GM18498 (cell line): ENCODE results near the gene MAN1B1.
"Not testable (repeated sequence)": the region's sequence is repeated elsewhere in the genome, so short reads cannot be mapped to it uniquely, and the experiment has no call there.

Experiments
- ATAC-seq: cut with Tn5 transposase; IDR thresholded peaks from one replicate; pipeline ENCODE4 v1.9.1; 2021; ENCODE audit warnings: mild to moderate bottlenecking, moderate library complexity; ENCODE audit not compliant: unreplicated experiment

The MAN1B1 gene

DNA sequence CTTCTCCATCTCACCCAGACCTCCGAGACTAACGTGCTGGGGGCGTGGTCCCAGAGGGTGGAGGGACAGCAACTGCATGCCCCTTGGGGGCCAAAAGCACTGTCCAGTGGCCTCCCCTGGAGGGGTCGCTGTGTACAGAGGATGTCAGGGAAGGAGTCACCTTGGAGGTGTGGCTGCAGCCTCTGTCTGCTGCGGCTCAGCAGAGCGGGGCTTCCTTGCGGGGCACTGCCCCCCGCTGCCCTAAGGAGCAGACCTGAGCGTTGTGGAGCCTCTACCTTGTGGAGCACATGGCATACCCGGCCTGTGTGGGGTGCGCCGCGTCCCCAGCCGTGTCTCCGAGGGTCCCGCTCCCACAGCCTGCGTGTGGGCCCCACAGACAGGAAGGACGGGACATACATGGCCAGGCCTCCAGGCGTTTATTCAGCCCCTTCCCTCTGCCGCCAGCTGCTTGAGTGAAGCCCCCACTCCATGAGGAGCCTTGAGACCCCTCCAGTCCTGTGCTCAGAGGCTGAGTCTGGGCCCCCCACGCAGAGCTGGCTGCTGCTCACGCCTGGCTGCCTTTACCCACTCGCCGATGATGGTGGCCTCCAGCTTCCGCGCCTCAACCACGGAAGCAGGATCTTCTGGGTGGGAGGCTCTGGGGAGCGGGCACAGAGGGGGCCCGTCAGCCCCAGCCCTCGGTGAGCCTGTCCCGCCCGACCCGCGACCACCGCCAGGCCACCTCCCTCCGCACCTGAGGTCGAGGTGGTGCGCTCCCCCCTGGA, 23.5 kb downstream of the MAN1B1 start:
- ATAC-seq: no peak

DNA sequence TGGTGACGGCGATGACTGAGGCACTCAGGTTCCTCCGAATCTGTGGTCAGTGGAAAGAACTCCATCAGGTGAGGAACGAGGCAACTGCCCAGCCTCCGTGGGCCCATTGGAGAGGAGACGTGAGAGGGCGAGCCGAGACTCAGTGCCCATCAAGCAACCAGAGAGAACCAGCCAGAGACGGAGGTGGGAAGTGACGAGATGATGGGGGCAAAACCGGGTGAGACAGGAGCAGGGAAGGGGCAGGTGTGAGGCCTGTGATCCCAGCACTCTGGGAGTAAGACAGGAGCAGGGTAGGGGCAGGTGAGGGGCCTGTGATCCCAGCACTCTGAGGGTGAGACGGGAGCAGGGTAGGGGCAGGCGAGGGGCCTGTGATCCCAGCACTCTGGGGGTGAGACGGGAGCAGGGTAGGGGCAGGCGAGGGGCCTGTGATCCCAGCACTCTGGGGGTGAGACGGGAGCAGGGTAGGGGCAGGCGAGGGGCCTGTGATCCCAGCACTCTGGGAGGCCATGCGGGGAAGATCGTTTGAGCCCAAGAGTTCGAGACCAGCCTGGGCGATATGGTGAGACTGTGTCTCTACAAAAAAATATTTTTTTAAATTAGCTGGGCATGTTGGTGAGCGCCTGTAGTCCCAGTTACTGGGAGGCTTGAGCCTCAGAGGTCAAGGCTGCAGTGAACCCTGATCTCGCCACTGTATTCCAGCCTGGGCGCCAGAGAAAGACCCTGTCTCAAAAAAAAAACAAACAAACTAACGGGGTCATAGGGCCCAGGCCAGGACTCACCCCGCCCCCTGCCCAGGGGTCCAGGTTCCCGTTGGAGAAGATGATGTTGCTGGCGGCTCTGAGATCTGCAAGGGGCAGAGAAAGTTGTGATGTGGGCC, 24.4 kb downstream of the MAN1B1 start:
- no peak for ATAC-seq

DNA sequence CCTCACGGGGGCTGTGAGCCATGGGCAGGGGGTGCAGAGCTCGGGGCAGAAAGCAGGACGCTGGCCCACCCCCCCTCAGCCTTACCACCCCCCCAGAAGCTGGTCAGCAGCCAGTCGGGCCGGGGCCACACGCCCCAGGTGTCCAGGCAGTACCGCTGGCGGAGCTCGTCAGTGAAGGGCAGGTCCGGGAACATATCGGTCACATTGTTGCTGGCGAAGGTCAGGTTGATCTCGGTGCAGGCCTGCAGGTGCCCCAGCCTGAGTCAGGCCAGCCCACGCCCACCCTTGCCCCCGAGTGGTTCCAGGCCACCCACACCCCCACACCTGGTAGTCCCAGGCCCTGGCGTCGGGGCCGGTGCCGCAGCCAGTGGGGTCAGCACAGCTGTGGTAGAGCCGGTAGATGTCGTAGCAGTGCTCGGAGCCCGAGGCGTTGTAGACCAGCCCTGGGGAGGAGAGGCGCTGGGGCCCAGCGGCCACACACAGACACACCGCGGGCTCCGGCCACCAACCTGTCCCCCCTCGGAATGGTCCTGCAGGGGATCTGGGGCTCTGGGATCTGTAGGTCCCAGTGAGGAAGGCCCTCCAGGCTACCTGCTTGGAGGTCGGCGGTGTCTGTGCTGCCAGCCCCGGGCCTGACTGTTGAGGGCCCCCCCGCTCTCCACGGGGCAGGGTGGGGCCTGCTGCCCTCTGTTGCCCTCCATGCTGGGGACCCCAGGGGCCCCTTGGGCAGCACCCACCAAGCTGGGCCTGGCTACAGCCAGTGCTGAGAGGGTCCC, 25.2 kb downstream of the MAN1B1 start:
- no peak for ATAC-seq

DNA sequence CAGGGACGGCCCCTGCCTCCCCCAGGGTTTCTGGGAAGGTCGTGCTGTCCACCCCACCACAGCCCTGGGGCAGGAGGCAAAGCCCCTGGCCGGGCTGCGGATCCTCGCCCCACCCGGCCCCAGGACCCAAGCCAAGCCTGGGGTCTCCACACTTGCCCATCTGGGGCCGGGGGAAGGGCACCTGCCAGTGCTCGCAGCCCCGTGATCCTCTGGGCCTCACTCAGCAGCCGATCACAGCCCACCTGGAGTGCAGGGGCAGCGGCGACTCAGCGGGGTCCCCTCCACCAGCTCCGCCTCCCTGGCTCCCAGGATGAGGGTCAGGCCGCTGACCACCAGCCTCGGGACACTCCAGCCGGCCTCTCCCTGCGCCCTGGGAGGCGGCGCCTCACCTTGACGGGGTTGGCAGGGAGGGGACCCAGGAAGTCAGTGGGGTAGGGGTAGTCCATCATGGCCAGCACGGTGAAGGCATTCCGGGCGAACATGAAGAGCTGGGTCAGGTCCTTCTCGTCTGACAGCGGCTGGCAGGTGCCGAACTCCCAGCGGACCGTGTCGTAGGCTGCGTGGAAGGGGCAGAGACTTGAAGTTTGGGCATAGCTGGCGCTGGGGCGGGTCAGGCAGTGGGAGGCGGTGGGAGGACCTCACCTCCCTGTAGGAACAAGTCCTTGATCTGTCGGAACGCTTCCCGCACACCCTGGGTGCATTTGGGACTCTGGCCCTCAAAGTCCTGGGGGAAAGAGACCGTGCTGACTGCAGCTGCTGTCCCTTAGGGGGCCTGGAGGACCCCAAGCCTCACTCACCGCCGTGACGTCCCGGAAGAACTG, 26.0 kb downstream of the MAN1B1 start:
- no peak for ATAC-seq

DNA sequence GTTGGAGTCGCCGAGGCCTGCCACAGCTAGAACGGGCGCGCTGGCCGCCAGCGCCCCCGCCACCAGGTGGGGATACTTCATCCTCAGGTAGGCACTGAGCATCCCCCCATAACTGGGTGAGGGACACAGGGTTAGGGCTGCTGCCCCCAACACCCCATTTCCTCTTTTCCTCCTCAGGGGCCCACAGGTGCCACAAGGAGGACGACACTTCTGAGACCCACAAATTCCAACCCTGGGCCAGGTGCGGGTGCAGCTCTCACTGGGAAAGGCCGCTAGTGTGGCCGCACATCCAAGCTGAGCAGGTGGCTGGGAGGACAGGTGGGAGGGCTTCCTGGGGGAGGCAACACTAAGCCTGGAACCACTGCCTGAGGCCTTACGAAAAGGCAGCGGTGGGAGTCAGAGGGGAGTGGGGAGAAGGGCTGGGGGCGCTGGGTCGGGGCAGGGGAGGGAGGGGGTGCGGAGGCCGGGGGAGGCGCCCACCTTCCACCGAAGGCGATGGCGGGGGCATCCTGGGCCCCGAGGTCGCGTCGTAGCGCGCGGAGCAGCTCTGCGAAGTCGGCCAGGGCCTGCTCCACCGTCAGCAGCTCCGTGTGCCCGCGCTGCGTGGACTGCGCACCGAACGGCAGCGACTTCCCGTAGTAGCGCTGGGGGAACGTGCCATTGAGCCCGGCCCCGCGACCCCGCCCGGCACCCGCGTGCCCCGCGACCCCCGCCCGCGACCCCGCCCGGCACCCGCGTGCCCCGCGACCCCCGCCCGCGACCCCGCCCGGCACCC, 26.8 kb downstream of the MAN1B1 start:
- no peak for ATAC-seq

DNA sequence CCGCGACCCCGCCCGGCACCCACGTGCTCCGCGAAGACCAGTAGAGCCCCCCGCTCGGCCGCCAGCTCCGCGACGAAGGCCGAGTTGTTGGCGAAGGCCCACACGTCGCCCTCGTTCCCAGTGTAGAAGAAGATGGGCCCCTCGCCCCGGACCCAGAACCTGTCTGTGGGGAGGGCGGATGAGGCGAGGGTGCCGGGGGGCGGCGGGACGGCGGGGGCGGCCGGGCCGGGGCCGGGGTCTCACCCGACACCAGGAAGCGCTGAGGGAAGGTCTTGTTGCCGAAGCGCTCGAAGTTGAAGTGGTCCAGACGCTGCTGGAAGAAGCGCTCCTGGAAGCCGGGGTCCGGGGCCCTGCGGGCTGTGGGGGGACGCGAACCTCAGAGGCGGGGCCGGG, 27.4 kb downstream of the MAN1B1 start:
- ATAC-seq: no peak

DNA sequence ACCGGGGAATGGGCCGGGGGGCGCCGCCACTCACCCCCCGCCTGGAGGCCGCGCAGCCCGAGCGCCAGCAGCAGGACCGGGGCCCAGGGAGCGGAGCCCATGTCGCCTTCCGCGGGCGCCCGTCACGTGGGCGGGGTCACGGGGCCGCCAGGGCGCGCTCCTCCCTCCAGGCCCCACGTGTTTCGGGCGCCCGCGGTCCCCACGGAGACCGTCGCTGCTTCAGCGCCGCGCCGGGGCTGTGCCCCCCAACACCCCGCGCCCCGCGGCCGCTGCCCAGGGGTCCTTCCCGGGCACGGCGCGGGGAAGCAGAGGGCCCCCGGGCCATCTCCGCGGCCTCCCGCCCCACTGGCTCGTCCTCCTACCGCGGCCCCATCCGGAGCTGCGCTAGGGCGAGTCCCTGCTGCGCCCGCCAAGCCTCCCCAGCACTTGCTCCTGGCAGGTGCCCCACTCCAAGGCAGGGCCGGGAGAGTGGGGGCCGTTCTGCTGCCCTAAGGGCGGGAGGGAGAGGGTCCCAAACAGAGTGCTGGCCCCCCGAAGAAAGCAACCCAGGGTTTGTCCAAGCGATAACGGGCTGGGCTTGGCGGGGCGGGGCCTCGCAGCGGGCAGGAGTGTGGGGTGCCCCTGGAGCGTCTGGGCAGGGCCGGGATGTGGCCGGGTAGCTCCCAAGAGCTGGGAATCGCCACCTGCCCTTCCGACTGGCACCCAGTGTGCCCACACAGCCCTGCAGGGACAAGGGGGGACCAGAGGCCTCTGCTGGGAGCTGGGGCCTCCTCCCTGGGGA, 28.0 kb downstream of the MAN1B1 start, which contains the start of gene DPP7:
Gene DPP7 (minus strand): TSS at position 121 of the 781 bp plus-strand sequence. CDS start 20 bp downstream, at position 101.
- ATAC-seq: peak; percentile 80

DNA sequence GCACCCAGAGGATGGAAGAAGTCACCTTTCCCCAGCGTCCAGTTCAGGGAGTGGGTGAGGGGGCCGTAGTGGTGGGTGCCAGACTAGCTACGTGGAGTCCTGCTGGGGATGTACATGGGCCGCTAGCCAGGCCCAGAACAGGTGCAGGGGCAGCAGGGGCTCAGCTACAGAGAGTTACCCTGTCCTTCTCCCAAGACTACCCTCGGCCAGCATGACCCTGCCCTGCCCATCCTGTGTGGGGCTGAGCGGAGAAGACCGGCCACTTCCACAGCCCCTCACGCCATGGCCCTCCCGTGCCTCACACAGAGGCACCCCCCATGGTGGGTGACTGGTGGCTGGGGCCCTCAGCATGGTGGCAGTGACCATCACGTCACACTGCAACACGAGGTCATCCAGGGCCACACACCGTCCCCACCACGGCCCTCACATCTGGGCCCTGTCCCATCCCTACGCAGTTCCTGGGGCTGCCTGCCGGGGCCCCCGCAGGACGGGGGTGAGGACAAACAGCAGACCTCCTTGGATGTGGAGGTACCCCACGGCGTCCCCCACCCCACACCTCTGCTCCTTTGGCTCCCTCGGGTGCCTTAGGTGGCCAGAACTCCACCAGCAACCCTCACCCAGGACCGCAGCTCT, 28.7 kb downstream of the MAN1B1 start:
- no peak for ATAC-seq

DNA sequence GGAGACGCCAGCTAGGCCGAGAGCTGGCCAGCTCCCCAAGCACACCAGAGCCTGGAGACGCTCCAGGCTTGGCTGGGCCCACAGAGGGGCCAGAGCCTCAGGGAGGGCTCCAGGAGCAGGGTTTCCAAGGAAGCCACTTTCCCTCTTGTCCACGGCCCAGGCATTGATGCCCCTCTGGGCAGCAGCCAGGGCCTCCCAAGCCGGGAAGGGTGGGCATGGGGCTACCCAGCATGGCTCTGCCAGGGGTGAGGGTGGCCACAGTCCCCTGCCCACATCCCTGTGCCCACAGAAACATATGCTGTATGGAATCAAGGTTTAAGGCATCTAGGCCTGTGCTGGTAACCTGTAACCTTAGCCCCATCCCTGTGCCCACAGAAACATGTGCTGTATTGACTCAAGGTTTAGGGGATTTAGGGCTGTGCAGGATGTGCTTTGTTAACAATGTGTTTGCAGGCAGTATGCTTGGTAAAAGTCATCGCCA, 29.3 kb downstream of the MAN1B1 start:
- no peak for ATAC-seq

DNA sequence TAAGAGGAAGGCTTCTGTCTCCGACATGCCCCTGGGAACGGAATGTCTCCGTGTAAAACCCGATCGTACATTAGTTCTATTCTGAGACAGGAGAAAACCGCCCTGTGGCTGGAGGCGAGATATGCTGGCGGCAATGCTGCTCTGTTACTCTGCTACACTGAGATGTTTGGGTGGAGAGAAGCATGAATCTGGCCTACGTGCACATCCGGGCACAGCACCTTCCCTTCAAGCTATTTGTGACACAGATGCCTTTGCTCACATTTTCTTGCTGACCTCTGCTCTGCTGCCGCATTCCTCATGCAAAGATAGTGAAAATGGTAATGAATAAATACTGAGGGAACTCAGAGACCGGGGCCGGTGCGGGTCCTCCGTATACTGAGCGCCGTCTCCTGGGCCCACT, 29.9 kb downstream of the MAN1B1 start:
- ATAC-seq: no peak

DNA sequence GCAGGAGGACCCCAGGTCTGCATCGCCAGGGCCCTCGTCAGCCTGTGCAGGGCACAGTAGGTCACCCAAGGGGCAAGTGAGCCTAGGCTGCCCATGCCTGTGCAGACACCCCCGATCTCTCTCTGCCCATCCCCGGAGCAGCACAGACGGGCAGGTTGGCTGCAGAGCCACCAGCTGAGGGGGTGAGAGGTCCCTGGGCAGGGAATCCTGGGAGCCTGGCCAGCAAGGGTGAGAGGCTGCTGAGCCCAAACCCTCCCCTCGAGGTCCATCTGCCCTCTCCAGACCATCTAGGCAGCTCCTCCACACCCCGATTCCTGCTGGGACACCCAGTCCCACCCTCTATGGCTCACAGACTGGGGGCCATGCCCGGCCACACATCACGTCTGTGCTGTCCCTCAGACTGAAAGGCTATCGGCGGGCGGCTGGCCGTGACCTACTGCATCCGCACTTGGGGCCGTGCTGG, 30.5 kb downstream of the MAN1B1 start:
- no peak for ATAC-seq

DNA sequence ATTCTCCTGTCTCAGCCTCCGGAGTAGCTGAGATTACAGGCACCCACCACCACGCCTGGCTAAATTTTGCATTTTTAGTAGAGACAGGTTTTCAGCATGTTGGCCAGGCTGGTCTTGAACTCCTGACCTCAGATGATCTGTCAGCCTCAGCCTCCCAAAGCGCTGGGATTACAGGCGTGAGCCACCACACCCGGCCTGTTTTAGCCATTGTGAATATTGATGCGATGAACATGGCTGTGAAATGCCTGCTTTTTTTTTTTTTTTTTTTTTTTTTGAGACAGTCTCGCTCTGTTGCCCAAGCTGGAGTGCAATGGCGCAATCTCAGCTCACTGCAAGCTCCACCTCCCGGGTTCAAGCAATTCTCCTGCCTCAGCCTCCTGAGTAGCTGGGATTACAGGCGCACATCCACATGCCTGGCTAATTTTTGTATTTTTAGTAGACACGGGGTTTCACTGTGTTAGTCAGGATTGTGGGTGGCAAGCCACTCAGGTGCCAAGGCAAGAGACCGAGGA, 31.4 kb downstream of the MAN1B1 start:
- ATAC-seq: not testable (repeated sequence)

DNA sequence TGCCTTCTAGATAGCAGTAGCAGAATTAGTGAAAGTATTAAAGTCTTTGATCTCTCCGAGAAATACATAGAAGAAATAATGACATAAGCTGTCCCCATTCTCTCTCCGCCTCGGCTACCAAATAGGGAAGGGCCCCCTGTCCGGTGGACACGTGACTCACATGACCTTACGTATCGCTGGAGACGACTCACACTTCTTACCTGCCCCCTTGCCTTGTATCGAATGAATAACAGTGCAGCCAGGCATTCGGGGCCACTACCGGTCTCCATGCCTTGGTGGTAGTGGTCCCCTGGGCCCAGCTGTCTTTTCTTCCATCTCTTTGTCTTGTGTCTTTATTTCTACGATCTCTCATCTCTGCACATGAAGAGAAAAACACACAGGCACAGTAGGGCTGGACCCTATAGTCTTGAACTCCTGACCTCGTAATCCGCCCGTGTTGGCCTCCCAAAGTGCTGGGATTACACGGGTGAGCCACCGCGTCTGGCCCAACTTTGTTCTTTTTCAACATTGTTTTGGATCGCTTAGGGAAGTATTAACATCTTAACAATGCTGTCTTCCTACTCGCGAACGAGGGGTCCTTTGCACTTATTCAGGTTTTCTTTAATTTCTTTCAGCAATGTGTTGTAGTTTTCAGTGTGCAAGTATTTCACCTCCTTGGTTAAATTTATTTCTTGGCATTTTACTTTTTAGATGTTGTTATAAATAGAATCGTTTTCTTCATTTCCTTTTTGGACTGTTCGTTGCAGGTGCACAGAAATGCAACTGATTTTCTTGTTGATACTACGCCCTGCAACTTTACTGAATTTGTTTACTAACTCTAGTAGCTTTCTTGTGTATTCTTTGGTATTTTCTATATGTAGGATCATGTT, 35.4 kb downstream of the MAN1B1 start:
- not testable (repeated sequence) for ATAC-seq

DNA sequence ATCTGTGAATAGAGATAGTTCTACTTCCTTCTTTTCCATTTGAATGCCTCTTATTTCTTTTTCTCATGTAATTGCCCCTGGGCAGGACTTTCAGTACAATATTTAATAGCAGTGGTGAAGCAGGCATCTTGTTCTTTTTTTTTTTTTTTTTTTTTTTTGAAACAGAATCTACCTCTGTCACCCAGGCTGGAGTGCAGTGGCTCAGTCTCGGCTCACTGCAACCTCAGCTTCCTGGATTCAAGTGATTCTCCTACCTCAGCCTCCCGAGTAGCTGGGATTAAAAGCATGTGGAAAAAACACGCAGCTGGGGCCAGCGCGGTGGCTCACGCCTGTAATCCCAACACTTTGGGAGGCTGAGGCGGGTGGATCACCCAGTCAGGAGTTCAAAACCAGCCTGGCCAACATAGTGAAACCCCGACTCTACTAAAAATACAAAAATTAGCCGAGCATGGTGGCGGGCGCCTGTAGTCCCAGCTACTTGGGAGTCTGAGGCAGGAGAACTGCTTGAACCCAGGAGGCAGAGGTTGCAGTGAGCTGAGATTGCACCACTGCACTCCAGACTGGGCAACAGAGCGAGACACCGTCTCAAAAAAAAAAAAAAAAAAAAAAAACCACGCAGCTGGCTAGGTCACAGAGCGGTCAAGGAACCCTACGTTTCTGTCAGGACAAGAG, 36.1 kb downstream of the MAN1B1 start:
- ATAC-seq: not testable (repeated sequence)

DNA sequence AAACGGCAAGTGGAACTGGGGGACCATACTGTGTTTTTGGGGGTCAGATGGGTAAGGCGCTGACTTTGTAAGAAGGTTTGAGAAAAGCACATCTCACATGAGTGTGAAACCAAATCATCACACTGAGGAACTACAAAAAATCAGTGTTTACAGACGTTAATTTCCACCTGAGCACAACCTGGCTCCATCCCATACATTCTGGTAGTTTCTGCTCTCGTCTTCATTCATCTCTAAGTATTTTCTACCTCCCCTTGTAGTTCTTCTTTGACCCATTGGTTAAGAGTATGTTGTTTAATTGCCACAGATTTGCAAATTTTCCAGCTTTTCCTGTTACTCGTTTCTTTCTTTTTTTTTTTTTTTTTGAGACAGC, 36.7 kb downstream of the MAN1B1 start:
- ATAC-seq: peak; percentile 40

DNA sequence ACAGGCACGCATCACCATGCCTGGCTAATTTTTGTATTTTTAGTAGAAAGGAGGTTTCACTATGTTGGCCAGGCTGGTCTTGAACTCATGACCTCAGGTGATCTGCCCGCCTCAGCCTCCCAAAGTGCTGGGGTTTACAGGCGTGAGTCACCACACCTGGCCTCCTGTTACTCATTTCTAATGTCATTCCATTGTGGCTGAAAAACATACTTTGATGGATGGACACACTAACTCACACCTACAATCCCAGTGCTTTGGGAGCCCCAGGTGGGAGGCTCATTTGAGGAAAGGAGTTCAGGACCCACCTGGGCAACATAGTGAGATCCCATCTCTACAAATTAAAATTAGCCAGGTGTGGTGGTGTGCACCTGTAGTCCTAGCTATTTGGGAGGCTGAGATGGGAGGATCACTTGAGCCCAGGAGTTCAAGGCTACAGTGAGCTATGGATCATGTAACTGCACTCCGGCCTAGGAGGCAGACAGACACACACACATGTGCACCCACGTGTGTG, 37.2 kb downstream of the MAN1B1 start:
- ATAC-seq: not testable (repeated sequence)
